Thyroid gland (tissue), 4 donors: Measurements from ENCODE around the gene SLC16A8.
"Not testable (repeated sequence)": the region's sequence is repeated elsewhere in the genome, so short reads cannot be mapped to it uniquely, and the experiment has no call there.

Experiments used
- POLR2A ChIP-seq, 2 donors: fragments of 450-650 bp; IDR thresholded peaks; one replicate each; pipeline ENCODE4 v1.6.1; 2017; ENCODE audit warnings: antibody characterized with exemption in 2 of 2, mild to moderate bottlenecking in 2 of 2, moderate library complexity in 1 of 2
- TF ChIP-seq, protein P1 (sequence below), 6 experiments: fragments of 200-600 bp in 3 of 6; fragments of 450-650 bp in 3 of 6; sonication (generic) in 3 of 6; IDR thresholded peaks; one replicate each; pipeline ENCODE4 v1.5.1; 2016 to 2019; ENCODE audit warnings: antibody characterized with exemption in 6 of 6, mild to moderate bottlenecking in 2 of 6, inconsistent platforms in 1 of 6, moderate library complexity in 1 of 6

DNA sequence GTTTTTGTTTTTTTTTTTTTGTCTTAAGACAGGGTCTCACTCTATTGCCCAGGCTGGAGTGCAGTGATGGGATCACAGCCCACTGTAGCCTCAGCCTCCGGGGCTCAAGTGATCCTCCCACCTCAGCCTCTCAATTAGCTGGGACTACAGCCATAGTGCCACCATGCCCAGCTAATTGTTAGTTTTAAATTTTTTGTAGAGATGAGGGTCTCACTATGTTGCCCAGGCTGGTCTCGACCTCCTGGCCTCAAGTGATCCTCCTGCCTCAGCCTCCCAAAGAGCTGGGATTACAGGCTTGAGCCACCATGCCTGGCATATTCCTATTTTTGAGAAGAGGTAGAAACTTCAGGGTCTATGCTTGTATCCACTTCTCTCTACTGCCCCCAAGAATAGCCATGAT, 34.8 kb upstream of the SLC16A8 start:
- TF ChIP-seq, protein P1, sequence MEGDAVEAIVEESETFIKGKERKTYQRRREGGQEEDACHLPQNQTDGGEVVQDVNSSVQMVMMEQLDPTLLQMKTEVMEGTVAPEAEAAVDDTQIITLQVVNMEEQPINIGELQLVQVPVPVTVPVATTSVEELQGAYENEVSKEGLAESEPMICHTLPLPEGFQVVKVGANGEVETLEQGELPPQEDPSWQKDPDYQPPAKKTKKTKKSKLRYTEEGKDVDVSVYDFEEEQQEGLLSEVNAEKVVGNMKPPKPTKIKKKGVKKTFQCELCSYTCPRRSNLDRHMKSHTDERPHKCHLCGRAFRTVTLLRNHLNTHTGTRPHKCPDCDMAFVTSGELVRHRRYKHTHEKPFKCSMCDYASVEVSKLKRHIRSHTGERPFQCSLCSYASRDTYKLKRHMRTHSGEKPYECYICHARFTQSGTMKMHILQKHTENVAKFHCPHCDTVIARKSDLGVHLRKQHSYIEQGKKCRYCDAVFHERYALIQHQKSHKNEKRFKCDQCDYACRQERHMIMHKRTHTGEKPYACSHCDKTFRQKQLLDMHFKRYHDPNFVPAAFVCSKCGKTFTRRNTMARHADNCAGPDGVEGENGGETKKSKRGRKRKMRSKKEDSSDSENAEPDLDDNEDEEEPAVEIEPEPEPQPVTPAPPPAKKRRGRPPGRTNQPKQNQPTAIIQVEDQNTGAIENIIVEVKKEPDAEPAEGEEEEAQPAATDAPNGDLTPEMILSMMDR (IDR thresholded peaks at IDR 0.05), result not testable (repeated sequence)
- TF ChIP-seq POLR2A (IDR thresholded peaks at IDR 0.05), result not testable (repeated sequence)
